Mononuclear cell (primary cell): ENCODE results near the gene GLB1L3. TPM values are rescaled to one million over a fixed set of nuclear protein-coding genes. Genes with fewer than 3 reads are reported as not detected.
"Not testable (repeated sequence)": the region's sequence is repeated elsewhere in the genome, so short reads cannot be mapped to it uniquely, and the experiment has no call there.

Experiments
- H3K27me3 ChIP-seq: 2 replicates; pipeline ENCODE4 v1.6.0; 2011; ENCODE audit warnings: low read length, control low read depth; ENCODE audit not compliant: insufficient read depth
- H3K4me1 ChIP-seq: 2 replicates; pipeline ENCODE4 v1.5.1; 2011; ENCODE audit warnings: mild to moderate bottlenecking, low read length, control low read depth; ENCODE audit not compliant: insufficient read depth
- H3K4me3 ChIP-seq: 2 replicates; pipeline ENCODE4 v1.5.1; 2011; ENCODE audit warnings: mild to moderate bottlenecking, low read length, moderate library complexity
- H3K9me3 ChIP-seq: 2 replicates; pipeline ENCODE4 v1.5.1; 2011; ENCODE audit warnings: low read depth, mild to moderate bottlenecking, control low read depth, low read length
- total RNA-seq: library from RNA; depleted of rRNA; stranded (reverse); fragments of >200 nt; gene quantifications from one replicate; pipeline ENCODE4 v1.2.3, GENCODE V29; 2012

GLB1L3 gene
- total RNA-seq, 1 donor, result 0.52 TPM

GRCh38 chr11:134243913-134244312 is 32.3 kb upstream of the GLB1L3 start:
- Histone ChIP-seq H3K9me3 (no peaks in the 10 kb centered on the region), H3K4me1 (no peaks in the 10 kb centered on the region), H3K27me3 (no peaks in the 10 kb centered on the region), H3K4me3 (no peak overlapping the region)

GRCh38 chr11:134244593-134244992 is 31.6 kb upstream of the GLB1L3 start:
- H3K4me3 ChIP-seq, result no peak overlapping the region
- no peaks in the 10 kb centered on the region for H3K9me3 ChIP-seq
- no peaks in the 10 kb centered on the region for H3K27me3 ChIP-seq
- H3K4me1 ChIP-seq, result no peaks in the 10 kb centered on the region

- Histone ChIP-seq H3K4me1 (peaks cover 5% of the 10 kb centered on the region), H3K9me3 (no peaks in the 10 kb centered on the region), H3K27me3 (no peaks in the 10 kb centered on the region), H3K4me3 (no peak overlapping the region)
Measured at GRCh38 chr11:134245434-134245833, 30.7 kb upstream of the GLB1L3 start.

- Histone ChIP-seq H3K4me3 (no peak overlapping the region), H3K4me1 (peaks cover 11% of the 10 kb centered on the region), H3K9me3 (no peaks in the 10 kb centered on the region), H3K27me3 (no peaks in the 10 kb centered on the region)
Measured at GRCh38 chr11:134246100-134246499, 30.1 kb upstream of the GLB1L3 start.

GRCh38 chr11:134246678-134247077 is 29.5 kb upstream of the GLB1L3 start:
- Histone ChIP-seq H3K4me1 (peaks cover 11% of the 10 kb centered on the region), H3K9me3 (no peaks in the 10 kb centered on the region), H3K27me3 (no peaks in the 10 kb centered on the region), H3K4me3 (no peak overlapping the region)

- Histone ChIP-seq H3K4me3 (no peak overlapping the region), H3K9me3 (no peaks in the 10 kb centered on the region), H3K4me1 (peaks cover 26% of the 10 kb centered on the region), H3K27me3 (no peaks in the 10 kb centered on the region)
Measured at GRCh38 chr11:134248910-134249480, 27.2 kb upstream of the GLB1L3 start.

- Histone ChIP-seq H3K9me3 (no peaks in the 10 kb centered on the region), H3K27me3 (no peaks in the 10 kb centered on the region), H3K4me3 (no peak overlapping the region), H3K4me1 (peaks cover 36% of the 10 kb centered on the region)
Measured at GRCh38 chr11:134250246-134250645, 25.9 kb upstream of the GLB1L3 start.

- H3K27me3 ChIP-seq, result no peaks in the 10 kb centered on the region
- no peak overlapping the region for H3K4me3 ChIP-seq
- peaks cover 40% of the 10 kb centered on the region for H3K4me1 ChIP-seq
- H3K9me3 ChIP-seq, result no peaks in the 10 kb centered on the region
Measured at GRCh38 chr11:134250675-134251074, 25.5 kb upstream of the GLB1L3 start.

GRCh38 chr11:134252346-134253187 is 23.6 kb upstream of the GLB1L3 start:
- H3K4me3 ChIP-seq, result peak overlapping the region; percentile 73
- H3K9me3 ChIP-seq, result no peaks in the 10 kb centered on the region
- H3K27me3 ChIP-seq, result no peaks in the 10 kb centered on the region
- peaks cover 40% of the 10 kb centered on the region for H3K4me1 ChIP-seq

- H3K4me3 ChIP-seq, result peak within 1 kb of the TSS; percentile 73
- peaks cover 40% of the 10 kb centered on the region for H3K4me1 ChIP-seq
- no peaks in the 10 kb centered on the region for H3K27me3 ChIP-seq
- H3K9me3 ChIP-seq, result no peaks in the 10 kb centered on the region
Measured at GRCh38 chr11:134253188-134253993, 22.8 kb upstream of the GLB1L3 start, which contains the start of the genes ACAD8 and THYN1. ACAD8 (plus strand) TSS chr11:134253568; CDS start chr11:134253601, 33 bp downstream. THYN1 (minus strand) TSS chr11:134253352; CDS start chr11:134252882, 470 bp downstream.

- Histone ChIP-seq H3K4me1 (peaks cover 40% of the 10 kb centered on the region), H3K9me3 (no peaks in the 10 kb centered on the region), H3K4me3 (peak overlapping the region; percentile 73), H3K27me3 (no peaks in the 10 kb centered on the region)
Measured at GRCh38 chr11:134254433-134255183, 21.6 kb upstream of the GLB1L3 start.

- H3K4me1 ChIP-seq, result peaks cover 39% of the 10 kb centered on the region
- H3K4me3 ChIP-seq, H3K27me3 ChIP-seq, H3K9me3 ChIP-seq: not testable (repeated sequence)
Measured at GRCh38 chr11:134255184-134255561, 21.0 kb upstream of the GLB1L3 start.

- peaks cover 35% of the 10 kb centered on the region for H3K4me1 ChIP-seq
- H3K27me3 ChIP-seq, result no peaks in the 10 kb centered on the region
- H3K9me3 ChIP-seq, result no peaks in the 10 kb centered on the region
- H3K4me3 ChIP-seq, result no peak overlapping the region
Measured at GRCh38 chr11:134257101-134257500, 19.1 kb upstream of the GLB1L3 start.

GRCh38 chr11:134258577-134258976 is 17.6 kb upstream of the GLB1L3 start:
- H3K9me3 ChIP-seq, result no peaks in the 10 kb centered on the region
- no peaks in the 10 kb centered on the region for H3K27me3 ChIP-seq
- H3K4me1 ChIP-seq, result peaks cover 28% of the 10 kb centered on the region
- H3K4me3 ChIP-seq, result no peak overlapping the region
